NCI-H2196 (cell line): ENCODE results near the gene AK3.
"Not testable (repeated sequence)": the region's sequence is repeated elsewhere in the genome, so short reads cannot be mapped to it uniquely, and the experiment has no call there.

Experiments used
- DNase-seq: peaks from one replicate; lab custom pipeline; 2025; ENCODE audit not compliant: unreplicated experiment; lab: John Stamatoyannopoulos, UW

The AK3 gene

DNA sequence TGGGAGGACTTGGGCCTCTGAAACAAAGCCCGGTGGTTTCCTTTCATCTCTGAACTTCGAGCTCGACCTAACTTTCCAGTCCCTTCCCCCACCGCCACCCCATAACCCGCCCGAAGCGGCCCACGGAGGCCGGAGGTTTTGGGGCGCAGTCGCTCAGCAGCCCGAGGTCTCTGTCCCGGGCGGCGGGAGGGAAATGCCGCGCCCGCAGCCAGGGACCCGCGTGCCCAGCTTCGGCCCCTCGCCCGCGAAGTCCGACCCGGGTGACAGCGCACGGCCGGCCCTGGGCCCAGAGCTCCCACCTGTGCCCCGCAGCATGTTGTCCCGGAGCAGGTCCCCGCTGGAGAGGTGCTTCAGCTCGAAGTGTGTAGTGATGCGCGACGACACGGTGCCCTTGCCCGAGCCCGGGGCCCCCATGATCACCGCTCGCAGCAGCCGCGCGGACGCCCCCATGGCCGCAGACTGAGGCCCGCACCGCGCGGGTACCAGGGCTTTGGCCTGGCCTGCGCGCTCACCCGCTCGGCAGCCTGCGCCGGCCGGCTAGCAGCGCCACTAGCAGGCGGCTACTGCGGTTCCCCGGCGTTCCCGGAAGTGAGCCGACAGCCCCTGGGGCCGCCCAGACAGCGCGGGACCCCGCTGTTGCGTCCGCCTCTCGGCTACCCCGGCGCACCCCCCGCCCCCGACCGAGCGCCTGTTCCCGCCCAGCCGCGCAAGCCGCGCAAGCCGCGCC lies at the start of gene AK3:
Gene AK3, minus strand, starts transcription at position 565 of the 727 bp plus-strand sequence. Its CDS starts 115 bp downstream, at position 450.
- peak; percentile 96 for DNase-seq

DNA sequence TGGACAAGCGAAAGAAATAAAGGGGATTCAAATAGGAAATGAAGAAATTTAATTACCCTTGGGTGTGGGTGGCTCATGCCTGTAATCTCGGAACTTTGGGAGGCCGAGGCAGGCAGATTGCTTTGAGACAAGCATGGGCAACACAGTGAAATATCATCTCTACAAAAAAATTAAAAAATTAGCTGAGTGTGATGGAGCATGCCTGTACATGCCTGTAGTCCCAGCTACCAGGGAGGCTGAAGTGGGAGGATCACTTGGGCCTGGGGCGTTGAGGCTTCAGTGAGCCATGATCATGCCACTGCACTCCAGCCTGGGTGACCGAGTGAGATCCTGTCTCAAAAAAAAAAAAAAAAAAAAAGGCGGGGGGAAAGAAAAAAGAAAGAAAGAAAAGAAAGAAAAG lies 47.7 kb upstream of the AK3 start:
- DNase-seq, result no peak

- DNase-seq, result no peak
These were observed 46.9 kb upstream of the AK3 start for GRCh38 chr9:4787876-4788275.

DNA sequence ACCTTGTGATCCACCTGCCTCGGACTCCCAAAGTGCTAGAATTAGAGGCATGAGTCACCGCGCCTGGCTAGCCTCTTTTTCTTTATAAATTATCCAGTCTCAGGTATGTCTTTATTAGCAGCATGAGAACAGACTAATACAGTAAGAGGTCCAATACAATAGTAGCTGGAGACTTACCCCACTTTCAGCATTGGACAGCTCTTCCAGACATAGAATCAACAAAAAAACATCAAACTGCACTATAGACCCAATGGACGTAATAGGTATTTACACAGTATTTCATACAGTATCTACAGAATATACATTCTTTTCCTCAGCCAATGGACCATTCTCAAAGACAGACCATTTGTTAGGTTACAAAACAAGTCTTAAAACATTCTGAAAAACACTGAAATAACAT lies 45.6 kb upstream of the AK3 start:
- no peak for DNase-seq

DNA sequence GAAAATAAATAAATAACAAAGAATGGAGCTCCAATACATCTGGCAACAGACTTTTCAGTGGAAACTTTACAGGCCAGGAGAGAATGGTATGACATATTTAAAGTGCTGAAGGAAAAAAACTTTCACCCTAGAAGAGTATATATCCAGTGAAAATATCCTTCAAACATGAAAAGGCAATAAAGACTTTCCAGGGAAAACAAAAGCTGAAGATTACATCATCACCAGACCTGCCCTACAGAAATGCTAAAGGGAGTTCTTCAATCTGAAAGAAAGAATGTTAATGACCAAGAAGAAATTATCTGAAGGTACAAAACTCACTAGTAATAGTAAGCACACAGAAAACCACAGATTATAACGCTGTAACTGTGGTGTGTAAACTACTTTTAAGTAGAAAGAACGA lies 43.4 kb upstream of the AK3 start:
- DNase-seq, result no peak

DNA sequence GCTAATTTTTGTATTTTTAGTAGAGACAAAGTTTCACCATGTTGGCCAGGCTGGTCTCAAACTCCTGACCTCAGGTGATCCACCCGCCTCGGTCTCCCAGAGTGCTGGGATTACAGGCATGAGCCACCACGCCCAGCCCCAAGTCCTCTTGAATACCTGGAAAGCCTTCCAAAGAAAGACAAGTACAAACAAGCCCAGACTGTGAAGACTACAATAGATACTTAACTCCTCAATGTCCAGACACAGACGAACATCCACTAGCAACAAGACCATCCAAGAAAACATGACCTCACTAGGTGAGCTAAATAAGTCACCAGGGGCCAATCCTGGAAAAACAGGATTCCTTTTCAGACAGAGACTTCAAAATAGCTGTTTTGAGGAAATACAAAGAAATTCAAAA lies 42.2 kb upstream of the AK3 start:
- not testable (repeated sequence) for DNase-seq

DNA sequence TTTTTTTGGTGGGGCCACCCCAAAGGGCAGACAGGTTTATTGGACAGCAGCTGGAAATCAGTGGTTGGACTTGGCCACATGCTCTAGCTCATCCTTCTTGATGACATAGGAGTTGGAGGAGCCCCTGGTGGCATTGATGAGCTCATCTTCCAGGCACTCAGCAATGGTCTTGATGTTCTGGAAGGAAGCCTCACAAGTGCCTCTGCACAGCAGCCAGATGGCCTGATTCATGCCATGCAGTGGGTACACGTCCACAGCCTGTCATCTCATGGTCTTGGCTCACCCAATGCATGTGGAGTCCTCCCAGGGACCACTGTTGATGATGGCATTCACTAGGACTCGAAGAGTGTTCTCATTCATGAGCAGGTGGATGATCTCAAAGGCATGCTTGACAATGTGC lies 40.4 kb upstream of the AK3 start:
- no peak for DNase-seq

DNA sequence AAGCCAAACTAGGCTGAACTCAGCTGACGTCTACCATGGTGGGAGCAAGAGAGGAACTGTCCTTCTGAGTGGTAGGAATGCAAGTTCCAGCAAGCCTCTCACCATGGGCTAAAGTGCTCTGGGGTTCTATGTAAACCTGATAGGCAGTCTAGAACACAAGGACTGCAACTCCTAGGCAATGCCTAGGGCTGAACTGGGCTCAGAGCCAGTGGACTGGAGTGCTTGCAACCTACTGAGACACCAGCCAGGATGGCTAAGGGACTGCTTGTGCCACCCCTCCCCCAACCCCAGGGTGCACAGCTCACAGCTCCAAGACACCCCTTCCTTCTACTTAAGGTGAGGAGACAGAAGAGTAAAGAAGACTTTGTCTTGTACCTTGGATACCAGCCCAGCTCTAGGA lies 39.6 kb upstream of the AK3 start:
- DNase-seq, result no peak

DNA sequence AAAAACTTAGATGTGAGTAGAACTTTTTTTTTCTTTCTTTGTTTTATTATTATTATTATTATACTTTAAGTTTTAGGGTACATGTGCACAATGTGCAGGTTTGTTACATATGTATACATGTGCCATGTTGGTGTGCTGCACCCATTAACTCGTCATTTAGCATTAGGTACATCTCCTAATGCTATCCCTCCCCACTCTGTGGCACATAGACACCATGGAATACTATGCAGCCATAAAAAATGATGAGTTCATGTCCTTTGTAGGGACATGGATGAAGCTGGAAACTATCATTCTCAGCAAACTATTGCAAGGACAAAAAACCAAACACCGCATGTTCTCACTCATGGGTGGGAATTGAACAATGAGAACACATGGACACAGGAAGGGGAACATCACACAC lies 34.0 kb upstream of the AK3 start:
- DNase-seq, result not testable (repeated sequence)

GRCh38 chr9:4774209-4774608 lies 33.2 kb upstream of the AK3 start:
- no peak for DNase-seq

- no peak for DNase-seq
These were observed 30.8 kb upstream of the AK3 start for GRCh38 chr9:4771788-4772187.

GRCh38 chr9:4769321-4770080 lies 28.5 kb upstream of the AK3 start:
- DNase-seq, result no peak

DNA sequence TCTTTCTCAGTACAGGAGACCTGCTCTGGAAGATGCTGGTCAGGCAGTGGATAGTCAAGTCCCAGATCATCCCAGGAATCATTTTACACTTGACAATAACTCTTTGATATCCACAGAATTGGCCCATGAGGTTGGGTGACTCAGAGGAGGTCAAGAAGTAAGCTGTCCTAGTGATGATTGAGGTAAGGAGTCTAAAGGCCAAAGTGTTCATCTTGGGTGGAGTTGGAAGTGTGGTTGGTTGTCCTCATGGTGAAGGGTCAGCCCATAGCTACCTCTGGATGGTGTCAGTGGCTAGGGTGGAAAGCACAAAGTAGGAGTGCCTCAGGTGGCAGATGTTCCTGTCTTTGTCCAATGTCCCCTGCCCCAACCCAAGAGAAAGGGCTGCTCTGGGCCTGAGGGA lies 27.7 kb upstream of the AK3 start:
- no peak for DNase-seq

GRCh38 chr9:4764033-4764432 lies 23.0 kb upstream of the AK3 start:
- no peak for DNase-seq

DNA sequence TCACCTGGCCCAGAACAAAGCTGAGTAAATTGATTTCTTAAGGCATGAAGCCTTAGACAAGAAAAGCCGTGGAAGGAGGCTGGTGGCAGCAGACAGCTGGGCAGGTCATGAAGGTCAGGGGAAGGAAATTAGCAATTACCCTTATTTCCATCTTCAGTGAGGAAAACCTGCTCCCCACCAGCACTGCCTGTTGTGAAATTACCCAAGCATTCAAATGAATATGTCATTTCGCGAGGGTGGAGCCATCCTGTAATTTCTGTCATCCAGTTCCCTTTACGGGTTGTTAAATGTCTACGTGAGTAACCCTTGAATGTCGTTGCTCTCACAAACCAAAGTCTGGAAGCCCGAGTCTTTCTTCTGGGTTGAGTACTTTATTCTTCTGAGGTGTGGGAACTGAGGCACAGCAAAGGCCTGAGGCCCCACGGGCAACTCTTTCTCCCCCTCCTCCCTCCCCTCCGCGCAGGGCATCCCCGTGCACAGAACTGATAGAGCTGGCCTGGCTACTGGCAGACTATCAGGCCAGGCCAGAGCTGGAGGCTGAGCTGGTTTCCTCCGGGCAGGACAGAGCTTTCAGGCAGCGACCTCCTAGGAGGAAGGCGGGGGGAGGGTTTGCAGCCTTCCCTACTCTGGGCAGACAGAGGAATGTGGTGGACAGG lies 22.0 kb upstream of the AK3 start:
- no peak for DNase-seq

DNA sequence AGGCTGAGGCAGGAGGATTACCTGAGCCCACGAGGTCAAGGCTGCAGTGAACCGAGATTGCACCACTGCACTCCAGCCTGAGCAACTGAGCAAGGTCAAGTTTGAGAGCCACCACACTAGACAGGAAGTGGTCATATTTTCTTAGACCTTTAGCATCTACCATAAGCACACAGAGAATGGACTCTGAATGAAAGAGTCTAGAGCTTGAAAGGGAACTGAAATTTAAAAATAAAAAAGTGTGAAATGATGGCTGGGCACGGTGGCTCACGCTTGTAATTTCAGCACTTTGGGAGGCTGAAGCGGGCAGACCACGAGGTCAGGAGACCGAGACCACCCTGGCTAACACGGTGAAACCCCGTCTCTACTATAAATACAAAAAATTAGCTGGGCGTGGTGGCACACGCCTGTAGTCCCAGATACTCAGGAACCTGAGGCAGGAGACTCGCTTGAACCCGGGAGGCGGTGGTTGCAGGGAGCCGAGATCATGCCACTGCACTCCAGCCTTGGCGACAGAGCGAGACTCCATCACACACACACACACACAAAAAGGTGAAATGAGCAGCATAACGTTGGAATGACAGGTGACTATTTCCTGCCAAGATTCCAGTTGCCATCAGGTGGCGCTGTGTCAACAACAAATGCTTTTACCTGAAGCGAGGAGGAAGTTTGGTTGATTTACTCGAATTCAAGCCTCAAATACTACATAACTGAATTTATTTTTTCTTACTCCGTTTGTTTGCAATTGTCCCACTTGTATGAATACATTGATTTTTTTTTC lies 21.3 kb upstream of the AK3 start:
- peak; percentile 91 for DNase-seq

- no peak for DNase-seq
These were observed 19.1 kb upstream of the AK3 start for GRCh38 chr9:4760122-4760521.

DNA sequence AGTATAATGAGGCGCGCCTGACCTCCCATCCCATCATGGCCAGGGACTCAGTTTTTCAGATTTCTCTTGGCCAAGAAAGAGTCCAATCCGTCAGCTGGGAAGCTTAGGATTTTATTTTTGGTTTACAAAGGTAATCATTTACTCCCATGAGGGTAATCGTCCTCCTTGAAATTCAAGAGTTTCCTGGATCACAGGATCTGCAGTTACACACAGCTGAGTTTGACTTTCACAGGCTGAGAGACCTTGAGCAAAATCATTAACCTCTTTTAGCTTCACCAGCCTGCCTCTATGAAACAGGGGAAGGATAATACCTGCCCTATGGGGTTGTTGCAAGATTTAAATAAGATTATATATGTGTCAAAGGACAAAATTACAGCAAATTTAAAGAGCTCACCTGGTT lies 15.4 kb upstream of the AK3 start:
- DNase-seq, result no peak

GRCh38 chr9:4755026-4755609 lies 14.1 kb upstream of the AK3 start:
- no peak for DNase-seq

DNA sequence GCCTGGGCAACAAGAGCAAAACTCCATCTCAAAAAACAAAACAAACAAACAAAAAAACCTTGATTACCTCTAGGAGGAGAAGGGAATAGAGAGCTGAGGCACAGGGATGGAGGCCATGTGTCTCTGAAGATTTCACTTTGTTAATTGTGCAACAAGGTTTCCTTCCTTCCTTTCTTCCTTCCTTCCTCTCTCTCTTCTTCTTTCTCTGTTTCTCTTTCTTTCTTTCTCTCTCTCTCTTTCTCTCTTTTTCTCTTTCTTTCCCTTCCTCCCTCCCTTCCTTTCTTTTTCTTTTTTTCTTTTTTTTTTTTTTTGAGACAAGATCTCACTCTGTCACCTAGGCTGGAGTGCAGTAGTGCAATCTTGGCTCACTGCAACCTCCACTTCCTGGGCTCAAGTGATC lies 13.5 kb upstream of the AK3 start:
- DNase-seq, result not testable (repeated sequence)
